ENCODE results near the gene EFNB1.
"Not testable (repeated sequence)": the region's sequence is repeated elsewhere in the genome, so short reads cannot be mapped to it uniquely, and the experiment has no call there.

Gene EFNB1

GRCh38 chrX:68828740-68829581, at the start of gene EFNB1:
TSS of gene EFNB1 (plus strand) at chrX:68829021. CDS start at chrX:68829777, 756 bp downstream.
- DNase-seq: peak; percentile 67

- not testable (repeated sequence) for DNase-seq
These were observed 47.5 kb upstream of the EFNB1 start for GRCh38 chrX:68781295-68781694.

- no peak for DNase-seq
These were observed 44.0 kb upstream of the EFNB1 start for GRCh38 chrX:68784816-68785215.

GRCh38 chrX:68786581-68786980, 42.2 kb upstream of the EFNB1 start:
- DNase-seq: not testable (repeated sequence)

- DNase-seq: no peak
These were observed 38.9 kb upstream of the EFNB1 start for GRCh38 chrX:68789966-68790365.

- no peak for DNase-seq
These were observed 36.7 kb upstream of the EFNB1 start for GRCh38 chrX:68792083-68792482.

- DNase-seq: no peak
These were observed 34.4 kb upstream of the EFNB1 start for GRCh38 chrX:68794461-68794860.

GRCh38 chrX:68795741-68796140, 33.1 kb upstream of the EFNB1 start:
- no peak for DNase-seq

- DNase-seq: not testable (repeated sequence)
These were observed 30.4 kb upstream of the EFNB1 start for GRCh38 chrX:68798400-68798799.

- DNase-seq: no peak
These were observed 27.0 kb upstream of the EFNB1 start for GRCh38 chrX:68801737-68802290.

GRCh38 chrX:68807818-68808217, 21.0 kb upstream of the EFNB1 start:
- DNase-seq: no peak

GRCh38 chrX:68808686-68809357, 20.0 kb upstream of the EFNB1 start:
- DNase-seq: no peak

GRCh38 chrX:68820476-68821110, 8.2 kb upstream of the EFNB1 start:
- DNase-seq: no peak

- no peak for DNase-seq
These were observed 7.2 kb upstream of the EFNB1 start for GRCh38 chrX:68821616-68822015.

- DNase-seq: no peak
These were observed 6.0 kb upstream of the EFNB1 start for GRCh38 chrX:68822641-68823410.

GRCh38 chrX:68823413-68824151, 5.2 kb upstream of the EFNB1 start:
- no peak for DNase-seq

GRCh38 chrX:68824152-68824433, 4.7 kb upstream of the EFNB1 start:
- DNase-seq: no peak

GRCh38 chrX:68824565-68825125, 4.2 kb upstream of the EFNB1 start:
- no peak for DNase-seq

GRCh38 chrX:68826113-68826980, 2.5 kb upstream of the EFNB1 start:
- no peak for DNase-seq

GRCh38 chrX:68827256-68827655, 1.6 kb upstream of the EFNB1 start:
- DNase-seq: no peak

Data from NK-92 treated with Interleukin-12 subunit alpha and Interleukin-12 subunit beta, amount 100 ng/mL, for 24 hours (cell line).